ENCODE data around the gene TRABD2A.

TRABD2A gene

GRCh38 chr2:84906108-84906899, 25.4 kb upstream of the TRABD2A start:
- TF ChIP-seq, protein P1, sequence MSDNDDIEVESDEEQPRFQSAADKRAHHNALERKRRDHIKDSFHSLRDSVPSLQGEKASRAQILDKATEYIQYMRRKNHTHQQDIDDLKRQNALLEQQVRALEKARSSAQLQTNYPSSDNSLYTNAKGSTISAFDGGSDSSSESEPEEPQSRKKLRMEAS (IDR thresholded peaks at IDR 0.05; ENCODE audit: low read depth, low read length): no peak
- TF ChIP-seq CTCF (IDR thresholded peaks at IDR 0.05; ENCODE audit: low read depth, low read length) (no peak), MYC (IDR thresholded peaks at IDR 0.05; ENCODE audit: low read depth, low read length) (peak; percentile 5; the same call in 1 of the 2 replicates)
- H3K4me3 ChIP-seq (ENCODE audit: low read depth, low read length): peak overlapping the region; percentile 70
- DNase-seq (ENCODE audit: low read depth): peak; percentile 58

- TF ChIP-seq POLR2A (IDR thresholded peaks at IDR 0.05; ENCODE audit: extremely low read depth, insufficient read length) (peak; percentile 95), CTCF (IDR thresholded peaks at IDR 0.05; ENCODE audit: low read depth, low read length) (no peak)
- peak within 1 kb of the TSS; percentile 70 for H3K4me3 ChIP-seq (ENCODE audit: low read depth, low read length)
- DNase-seq (ENCODE audit: low read depth): peak; percentile 88
These were observed 24.6 kb upstream of the TRABD2A start, which contains the start of gene TMSB10 for GRCh38 chr2:84905181-84906107. TSS of gene TMSB10 (plus strand) at chr2:84905656.

GRCh38 chr2:84904717-84905174, 23.9 kb upstream of the TRABD2A start:
- DNase-seq (ENCODE audit: low read depth): peak; percentile 71
- TF ChIP-seq MYC (IDR thresholded peaks at IDR 0.05; ENCODE audit: low read depth, low read length) (peak; percentile 13; the same call in 1 of the 2 replicates), POLR2A (IDR thresholded peaks at IDR 0.05; ENCODE audit: extremely low read depth, insufficient read length) (no peak), CTCF (IDR thresholded peaks at IDR 0.05; ENCODE audit: low read depth, low read length) (no peak)
- TF ChIP-seq, protein P1 (IDR thresholded peaks at IDR 0.05; ENCODE audit: low read depth, low read length): no peak

DNA sequence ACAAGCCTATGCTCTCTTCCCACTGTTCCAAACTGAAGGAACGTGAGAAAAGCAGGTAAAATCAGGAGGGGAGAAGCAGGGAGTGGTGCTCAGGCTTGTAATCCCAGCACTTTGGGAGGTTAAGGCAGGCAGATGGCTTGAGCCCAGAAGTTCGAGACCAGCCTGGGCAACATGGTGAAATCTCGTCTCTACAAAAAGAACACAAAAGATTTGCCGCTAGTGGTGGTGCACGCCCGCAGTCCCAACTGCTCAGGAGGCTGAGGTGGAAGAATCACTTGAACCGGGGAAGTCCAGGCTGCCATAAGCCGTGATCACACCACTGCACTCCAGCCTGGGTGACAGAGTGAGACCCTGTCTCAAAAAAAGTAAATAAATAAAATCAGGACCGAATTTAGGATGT, 23.3 kb upstream of the TRABD2A start:
- no peak for DNase-seq (ENCODE audit: low read depth)
- TF ChIP-seq MYC (IDR thresholded peaks at IDR 0.05; ENCODE audit: low read depth, low read length): no peak
- TF ChIP-seq POLR2A (IDR thresholded peaks at IDR 0.05; ENCODE audit: extremely low read depth, insufficient read length): no peak
- no peak for TF ChIP-seq CTCF (IDR thresholded peaks at IDR 0.05; ENCODE audit: low read depth, low read length)
- TF ChIP-seq, protein P1 (IDR thresholded peaks at IDR 0.05; ENCODE audit: low read depth, low read length): no peak
- no peak overlapping the region for H3K4me3 ChIP-seq (ENCODE audit: low read depth, low read length)

More at GRCh38 chr2:84904717-84905174, 23.9 kb upstream of the TRABD2A start:
- H3K4me3 ChIP-seq (ENCODE audit: low read depth, low read length): peak overlapping the region; percentile 64

DNA sequence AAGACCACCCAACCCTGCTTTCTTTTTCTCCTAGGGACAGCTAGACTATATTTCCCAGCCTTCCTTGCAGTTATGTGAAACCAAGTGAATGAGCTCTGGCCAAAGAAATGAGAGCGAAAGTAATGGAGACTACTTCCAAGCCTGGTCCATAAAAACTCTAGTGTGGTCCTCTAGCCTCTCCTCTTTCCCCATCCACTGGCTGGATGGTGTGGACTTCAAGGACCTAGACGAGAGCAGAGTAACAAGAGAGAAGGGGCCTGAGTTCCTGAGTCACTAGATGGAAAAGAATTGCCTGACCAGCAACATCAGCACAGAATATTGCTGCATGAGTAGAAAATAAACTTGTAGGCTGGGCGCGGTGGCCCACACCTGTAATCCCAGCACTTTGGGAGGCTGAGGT, 21.6 kb upstream of the TRABD2A start:
- no peak for TF ChIP-seq CTCF (IDR thresholded peaks at IDR 0.05; ENCODE audit: low read depth, low read length)
- no peak for TF ChIP-seq MYC (IDR thresholded peaks at IDR 0.05; ENCODE audit: low read depth, low read length)
- TF ChIP-seq POLR2A (IDR thresholded peaks at IDR 0.05; ENCODE audit: extremely low read depth, insufficient read length): no peak
- TF ChIP-seq, protein P1 (IDR thresholded peaks at IDR 0.05; ENCODE audit: low read depth, low read length): no peak
- no peak overlapping the region for H3K4me3 ChIP-seq (ENCODE audit: low read depth, low read length)
- no peak for DNase-seq (ENCODE audit: low read depth)
